Right lobe of liver (tissue), 4 donors: Measurements from ENCODE around the gene SERPINB7.

ENCODE experiments used
- POLR2A ChIP-seq: fragments of 450-650 bp; IDR thresholded peaks from one replicate; pipeline ENCODE4 v1.6.1; 2017; ENCODE audit warnings: antibody characterized with exemption, mild to moderate bottlenecking
- TF ChIP-seq, protein P1 (sequence below), 4 donors: fragments of 200-600 bp in 3 of 4; fragments of 450-650 bp in 1 of 4; IDR thresholded peaks; one replicate each; pipeline versions ENCODE4 v1.5.1 to v1.8.0; 2016 to 2022; ENCODE audit warnings: antibody characterized with exemption in 4 of 4, mild to moderate bottlenecking in 2 of 4
- donor health status: DM: no; HTN: no; CAD: no.
- donor health status: DM: no; HTN: no; CAD: no.
- donor health status: DM: no; HTN: yes; CAD: no.

DNA sequence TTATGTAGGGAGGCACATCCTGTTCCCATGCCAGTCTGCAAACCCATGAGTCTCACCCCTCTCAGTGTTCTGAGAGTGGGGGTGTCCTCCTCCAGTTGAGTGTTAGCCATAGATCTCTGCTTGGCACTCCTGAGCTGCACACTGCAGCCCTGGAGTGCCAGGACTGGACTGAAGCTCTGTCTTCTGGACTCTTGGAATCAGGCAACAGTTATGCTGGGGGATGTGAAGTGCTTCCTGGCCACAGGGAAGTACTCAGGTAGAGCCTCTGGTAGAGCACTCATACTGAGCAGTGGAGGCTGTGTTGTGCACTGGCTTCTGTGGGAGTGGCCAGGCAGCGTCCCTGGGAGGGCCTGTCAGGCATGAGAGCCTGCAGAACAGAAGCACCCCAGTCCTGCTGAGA is 43.0 kb downstream of the SERPINB7 start:
- TF ChIP-seq, protein P1, sequence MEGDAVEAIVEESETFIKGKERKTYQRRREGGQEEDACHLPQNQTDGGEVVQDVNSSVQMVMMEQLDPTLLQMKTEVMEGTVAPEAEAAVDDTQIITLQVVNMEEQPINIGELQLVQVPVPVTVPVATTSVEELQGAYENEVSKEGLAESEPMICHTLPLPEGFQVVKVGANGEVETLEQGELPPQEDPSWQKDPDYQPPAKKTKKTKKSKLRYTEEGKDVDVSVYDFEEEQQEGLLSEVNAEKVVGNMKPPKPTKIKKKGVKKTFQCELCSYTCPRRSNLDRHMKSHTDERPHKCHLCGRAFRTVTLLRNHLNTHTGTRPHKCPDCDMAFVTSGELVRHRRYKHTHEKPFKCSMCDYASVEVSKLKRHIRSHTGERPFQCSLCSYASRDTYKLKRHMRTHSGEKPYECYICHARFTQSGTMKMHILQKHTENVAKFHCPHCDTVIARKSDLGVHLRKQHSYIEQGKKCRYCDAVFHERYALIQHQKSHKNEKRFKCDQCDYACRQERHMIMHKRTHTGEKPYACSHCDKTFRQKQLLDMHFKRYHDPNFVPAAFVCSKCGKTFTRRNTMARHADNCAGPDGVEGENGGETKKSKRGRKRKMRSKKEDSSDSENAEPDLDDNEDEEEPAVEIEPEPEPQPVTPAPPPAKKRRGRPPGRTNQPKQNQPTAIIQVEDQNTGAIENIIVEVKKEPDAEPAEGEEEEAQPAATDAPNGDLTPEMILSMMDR (IDR thresholded peaks at IDR 0.05) = no peak
- no peak for TF ChIP-seq POLR2A
